UCSD-AML1 (cell line): ENCODE results near the gene DYRK3.

ENCODE experiments used
- DNase-seq: peaks from one replicate; lab custom pipeline; 2025; ENCODE audit not compliant: unreplicated experiment; lab: John Stamatoyannopoulos, UW

The DYRK3 gene

DNA sequence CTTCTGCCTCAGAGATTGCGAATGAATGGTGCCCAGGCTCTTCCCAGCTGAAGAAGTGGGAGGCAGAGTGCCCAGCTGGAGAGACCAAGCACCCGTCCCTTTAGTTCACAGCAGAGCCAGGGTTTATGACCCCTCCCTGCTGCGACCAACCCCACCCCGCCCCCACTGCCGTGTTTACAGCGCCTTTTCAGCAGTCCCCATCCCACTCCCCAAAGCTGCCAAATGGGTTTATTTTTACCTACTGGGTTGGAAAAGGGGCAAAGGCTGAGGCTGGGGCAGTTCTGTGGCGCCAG, 23.6 kb downstream of the DYRK3 start:
- no peak for DNase-seq

DNA sequence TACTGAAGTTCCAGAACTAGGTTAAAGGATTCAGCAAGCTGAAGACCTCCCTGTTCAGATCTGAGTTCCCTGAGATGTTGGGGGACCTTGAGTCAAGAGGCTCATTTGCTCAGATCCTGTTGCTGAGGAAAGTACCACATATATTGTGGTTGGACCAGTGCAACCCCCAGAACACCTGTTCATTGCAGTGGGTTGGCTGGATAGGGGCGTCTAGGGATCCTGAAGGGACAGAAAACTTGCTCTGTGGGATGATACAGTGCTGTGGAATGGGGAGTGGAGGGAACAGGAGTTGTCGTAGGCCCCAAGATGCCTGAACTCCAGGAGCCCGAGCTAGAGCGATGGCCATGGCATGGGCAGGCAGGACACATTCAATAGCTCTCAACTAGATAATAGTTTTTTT, 24.8 kb downstream of the DYRK3 start:
- no peak for DNase-seq

DNA sequence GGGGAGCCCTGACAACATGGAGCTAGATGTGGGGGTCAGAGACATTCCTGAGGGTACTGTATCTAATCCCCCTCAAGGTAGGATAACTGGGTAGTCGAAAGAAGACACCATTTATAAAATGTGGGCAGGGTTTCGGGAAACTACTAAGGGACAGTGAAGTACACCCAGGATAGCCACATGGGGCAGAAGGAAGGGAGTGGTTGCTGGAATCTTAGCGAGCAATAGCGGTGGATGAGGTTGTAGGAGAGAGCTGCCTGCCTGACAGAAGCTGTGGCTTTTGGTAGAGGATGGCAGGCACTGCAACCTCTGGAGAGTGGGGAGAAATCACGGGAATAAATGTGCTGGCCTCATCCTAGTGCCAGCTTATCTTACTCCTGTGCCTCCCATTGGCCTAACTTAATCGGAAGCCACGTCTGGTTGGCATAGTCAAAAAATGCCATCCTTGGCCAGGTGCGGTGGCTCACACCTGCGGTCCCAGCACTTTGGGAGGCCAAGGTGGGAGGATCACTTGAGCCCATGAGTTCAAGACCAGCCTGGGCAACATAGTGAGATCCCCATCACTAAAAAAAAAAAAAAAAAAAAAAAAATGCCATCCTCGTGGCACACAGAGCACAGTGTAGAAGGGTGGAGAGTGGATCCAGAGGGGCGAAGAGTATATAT, 26.0 kb downstream of the DYRK3 start:
- DNase-seq, result no peak

DNA sequence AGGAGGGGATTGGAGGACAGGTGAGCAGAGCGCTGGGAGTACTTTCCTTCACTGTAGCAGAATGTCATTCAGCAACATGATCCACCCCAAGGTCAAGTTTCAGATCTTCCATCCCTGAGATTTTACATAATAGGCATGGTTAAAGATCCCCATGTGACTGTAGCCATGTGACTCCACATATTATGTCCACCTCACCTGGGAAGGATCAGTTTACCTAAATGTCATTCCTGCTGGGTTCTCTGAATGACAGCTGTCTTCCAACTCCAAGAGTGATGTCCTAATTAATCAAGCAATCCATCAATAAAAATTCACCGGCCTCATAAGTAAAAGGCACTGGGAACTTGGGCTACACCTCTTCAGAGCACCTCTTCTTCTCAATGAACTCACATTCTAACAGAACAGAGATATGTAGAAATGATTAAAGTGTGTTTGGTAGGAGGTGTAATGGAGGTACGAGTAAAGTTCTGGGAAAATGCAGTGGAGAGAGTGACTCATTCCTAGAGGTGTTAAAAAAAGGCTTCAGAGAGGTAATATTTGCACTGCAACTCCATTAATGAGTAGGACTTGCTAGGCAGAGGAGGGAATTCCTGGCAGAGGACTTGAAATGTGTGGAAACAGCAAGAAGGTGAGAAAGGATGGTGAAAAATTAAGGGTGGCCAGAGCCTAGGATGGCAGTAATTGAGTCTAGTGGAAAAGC, 27.2 kb downstream of the DYRK3 start:
- no peak for DNase-seq

DNA sequence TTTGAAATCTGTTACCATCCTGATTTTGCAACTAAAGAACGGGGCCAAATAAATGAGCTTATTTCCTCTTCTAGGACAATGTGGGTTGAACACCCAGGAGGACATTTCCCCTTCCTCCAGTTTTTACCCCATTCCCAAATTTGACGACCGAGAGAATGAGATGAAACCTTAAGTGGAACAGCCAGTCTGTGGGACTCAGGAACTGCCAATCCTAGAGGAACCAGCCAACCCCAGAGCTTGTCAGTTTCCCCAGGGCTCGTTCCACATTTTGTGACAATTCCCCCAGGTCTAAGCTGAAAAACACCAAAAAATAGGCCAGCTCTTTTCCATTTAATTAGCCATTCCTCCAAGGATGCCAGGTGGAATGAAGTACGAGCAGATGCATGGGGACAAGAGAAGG, 28.0 kb downstream of the DYRK3 start:
- DNase-seq, result no peak

DNA sequence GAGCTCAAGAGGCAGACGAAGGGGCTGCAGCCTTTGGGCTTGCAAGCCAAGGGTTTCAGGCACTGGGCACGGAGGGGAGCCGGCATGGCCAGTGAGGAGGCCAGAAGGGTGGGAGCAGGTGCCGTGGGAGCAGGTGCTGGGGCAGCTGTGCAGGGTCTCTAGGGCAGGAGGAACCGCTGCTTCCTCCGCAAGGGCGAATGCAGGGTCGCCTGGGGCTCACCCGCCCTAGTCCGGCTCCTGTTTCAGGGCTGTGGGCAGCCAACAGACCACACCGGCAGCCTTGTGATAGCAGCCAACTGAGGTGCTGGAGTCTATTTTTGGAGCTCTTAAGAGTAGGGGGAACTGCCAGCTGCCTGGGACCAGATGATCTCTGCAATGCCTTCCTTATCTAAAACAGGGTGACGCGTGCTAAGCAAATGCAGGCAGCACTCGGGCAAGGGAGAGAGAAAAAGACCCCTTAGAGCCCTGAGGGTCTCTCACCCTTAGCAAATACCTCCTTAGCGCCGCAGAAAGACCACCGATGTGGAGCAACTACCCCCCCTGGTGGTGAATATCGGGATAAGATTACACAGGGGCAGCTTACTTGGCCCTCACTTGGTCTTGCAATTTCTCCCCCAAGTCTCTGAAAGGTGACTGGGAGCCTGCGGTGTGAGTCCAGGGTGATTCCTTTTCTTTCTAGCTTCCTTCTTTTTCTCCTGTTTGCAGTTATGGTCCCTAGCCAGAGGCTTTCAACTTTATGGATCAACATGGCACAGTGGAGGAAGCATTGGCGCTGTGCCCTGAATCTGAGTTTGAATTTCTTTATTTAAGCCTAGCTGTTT, 28.7 kb downstream of the DYRK3 start:
- peak; percentile 65 for DNase-seq

DNA sequence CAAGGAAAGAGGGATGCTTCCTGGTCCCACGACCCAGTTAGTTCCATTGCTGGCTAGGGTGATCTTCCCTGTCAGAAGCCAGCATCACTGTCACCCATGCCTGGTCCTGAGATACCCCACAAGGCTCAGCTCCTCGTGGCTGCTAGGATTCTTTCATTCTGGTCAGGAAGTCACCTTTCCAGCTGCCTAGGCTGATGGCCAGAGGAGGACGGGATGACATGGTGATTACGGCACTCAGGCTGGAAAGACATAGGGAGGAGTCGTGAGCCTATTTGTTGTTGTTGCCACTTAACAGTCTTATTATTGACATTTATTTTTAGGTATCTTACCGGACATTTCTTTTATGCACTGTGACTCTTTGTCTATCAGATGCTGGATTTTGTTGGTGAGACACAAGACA, 29.4 kb downstream of the DYRK3 start:
- no peak for DNase-seq

DNA sequence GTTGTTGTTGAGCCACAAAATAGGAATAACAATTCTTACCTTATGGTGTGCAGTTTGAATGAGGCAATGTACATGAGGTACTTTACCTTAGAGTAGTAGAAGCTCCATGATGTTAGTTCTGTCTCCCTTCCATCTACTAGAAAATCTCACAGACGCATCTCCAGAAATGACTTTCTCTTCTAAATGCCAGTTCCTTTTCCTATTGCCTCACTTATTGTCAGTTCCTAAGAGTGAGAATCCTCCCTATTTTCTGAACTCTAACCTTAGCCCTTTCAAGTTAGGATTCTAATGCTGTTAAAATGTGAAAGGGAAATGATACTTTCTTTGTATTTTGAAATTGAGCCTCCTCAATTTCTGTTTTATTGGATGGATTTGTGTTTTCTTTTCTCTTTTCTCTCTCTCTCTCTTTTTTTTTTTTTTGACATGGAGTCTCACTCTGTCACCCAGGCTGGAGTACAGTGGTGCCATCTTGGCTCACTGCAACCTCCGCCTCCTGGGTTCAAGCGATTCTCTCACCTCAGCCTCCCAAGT, 30.8 kb downstream of the DYRK3 start:
- DNase-seq, result no peak

DNA sequence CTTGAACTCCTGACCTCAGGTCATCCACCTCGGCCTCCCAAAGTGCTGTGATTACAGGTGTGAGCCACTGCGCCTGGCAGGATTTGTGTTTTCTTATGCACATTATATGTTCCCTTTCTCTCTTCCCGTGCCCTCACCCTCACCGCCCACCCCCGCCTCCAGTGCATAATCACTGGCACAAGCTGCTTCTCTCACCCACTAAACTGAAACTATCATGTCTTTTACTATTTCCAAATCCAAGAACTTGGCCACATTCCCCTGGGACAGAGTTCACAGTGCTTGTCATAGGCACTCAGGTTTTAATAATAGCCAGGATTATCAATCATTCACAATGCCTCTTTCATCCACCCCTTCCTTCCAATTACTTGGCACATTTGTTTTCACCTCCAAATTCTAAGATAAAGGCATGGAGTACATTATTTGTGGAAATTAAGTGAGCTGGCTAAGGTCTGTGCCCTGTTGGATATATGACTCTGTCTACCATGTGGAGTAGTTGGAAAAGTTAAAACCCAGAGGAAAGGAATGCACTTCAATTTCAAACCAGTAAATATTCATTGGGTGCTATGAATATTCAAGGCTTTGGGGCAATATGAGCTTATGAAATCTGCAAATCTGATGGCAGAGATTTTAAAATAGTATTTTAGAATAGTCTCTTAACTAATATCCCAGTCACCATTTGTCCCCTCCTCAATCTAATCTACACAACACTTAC, 31.8 kb downstream of the DYRK3 start:
- no peak for DNase-seq

DNA sequence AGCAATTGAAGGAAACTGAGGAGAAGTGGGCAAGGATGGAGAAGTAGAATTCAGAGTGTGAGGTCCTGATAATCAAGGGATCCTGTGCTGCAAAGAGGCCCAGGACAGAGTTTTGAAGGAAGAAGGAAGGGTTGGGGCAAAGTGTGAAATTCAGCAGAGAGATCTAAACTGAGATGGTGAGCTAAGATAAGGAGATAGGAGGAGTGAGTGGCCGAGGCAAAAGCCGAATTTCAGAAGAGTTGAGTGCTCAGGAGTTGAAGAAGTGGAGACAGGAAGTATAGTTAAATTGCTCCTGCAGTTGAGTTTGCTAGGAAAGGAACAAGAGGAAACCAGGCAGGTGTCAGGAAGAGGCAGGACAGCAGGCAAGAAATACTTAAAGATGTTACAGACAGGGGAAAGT, 33.0 kb downstream of the DYRK3 start:
- DNase-seq, result no peak

DNA sequence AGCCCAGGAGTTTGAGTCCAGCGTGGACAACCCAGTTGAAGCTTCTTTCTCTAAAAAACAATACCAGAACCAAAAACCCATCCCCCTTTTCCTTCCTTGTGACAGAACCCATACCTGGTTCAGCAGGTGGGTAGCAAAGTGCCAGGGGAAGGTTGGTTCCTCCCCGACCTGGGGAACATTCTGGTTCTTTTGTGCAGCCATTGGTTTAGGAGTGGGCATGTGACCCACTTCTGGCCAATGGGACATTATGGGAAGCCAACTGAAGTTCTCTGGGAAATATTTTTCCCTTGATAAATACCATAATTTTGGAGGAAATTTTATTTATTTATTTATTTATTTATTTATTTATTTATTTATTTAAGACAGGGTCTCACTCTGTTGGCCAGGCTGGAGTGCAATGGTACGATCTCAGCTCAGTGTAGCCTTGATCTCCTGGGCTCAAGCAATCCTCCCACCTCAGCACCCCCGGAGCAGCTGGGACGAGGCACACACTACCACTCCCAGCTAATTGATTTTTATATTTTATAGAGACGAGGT, 33.6 kb downstream of the DYRK3 start:
- no peak for DNase-seq

DNA sequence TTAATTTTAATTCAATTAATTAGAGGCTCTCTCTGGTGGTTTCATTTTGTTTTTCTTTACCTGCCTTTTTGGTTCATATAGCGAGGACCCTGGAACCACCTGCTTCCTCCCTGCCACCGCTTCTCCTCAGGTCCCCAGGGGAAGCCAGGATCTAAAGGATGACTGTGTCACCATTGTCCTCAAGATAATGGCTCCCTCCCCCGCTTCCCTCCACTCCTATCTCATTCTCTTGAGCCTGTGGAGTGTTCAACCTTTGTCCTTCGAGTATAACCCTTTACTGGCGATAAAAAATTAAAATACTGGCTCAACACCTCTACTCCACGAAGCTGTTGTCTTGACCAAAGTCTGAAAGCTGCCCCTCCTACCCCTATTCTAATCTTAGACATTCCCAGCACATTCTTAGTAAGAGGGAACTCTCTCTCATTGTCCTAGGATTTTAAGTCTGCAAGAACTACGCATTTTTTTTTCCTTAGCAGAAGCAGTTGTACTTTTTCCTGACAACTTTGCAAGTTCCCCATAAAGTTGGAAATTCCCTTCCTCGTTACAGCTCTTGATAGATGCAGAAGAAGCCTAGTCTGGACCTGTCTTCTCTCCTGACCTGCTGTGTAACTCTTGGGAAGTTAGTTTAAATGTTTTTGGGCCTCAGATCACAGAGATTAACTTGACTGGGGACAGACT, 36.8 kb downstream of the DYRK3 start:
- DNase-seq, result no peak

DNA sequence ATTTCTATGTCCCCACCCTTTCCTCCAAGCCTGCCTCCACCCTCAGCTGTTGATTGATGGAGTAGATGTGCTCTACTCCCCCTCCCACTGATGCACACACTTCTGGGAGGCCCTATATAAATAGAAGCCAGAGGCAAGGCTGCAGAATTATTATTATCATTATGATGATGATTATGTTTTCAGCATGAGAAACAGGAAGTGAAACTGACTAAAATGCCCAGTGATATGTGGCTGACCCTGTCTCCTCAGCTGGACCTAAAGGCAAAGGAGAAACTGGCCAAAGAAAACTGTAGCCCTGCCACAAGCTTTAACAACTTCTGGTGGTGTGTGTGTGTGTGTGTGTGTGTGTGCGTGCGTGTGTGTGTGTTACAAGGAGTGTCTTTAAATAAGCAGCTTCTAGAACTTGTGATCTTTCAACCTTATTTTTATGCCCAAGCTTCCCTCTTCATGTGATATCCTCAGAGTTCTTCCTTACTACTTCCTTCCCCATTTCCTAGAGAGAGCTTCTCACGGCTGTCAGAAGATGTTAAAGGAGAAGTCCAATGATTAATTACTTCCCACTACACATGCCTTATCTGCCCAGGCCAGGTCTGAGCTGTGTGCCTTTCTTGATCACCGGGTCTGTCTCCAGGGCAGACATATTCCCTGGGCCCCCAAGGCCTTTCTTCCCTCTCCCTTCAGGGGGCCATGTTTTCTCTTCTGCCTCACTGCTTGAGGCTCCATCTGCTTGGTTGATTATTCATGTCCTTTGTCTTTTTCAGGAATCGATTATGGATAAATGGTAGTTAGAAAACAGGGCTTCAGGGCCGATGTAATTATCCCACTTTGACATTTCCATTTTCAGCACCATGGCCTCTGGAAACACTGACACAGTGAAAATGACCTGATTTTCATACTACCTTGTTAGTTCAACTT, 37.8 kb downstream of the DYRK3 start:
- peak; percentile 77 for DNase-seq

DNA sequence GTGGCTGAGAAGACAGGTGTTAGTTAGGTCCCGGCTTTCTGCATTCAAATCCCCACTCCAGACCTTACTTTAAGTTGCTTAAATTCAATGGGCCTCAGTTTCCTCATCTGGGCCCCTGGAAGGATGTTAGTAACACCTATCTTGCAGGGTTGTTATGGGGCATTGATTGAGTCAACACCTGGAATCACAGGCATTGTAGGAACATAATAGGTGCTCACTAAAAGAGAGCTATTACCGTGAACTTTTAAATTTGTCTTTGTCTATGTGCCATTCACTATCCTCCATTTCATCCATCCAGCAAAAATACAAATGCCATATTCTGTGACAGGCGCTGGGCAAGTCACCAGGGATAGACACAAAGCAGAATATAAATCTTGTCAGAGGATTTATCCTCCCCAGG, 38.9 kb downstream of the DYRK3 start:
- no peak for DNase-seq

DNA sequence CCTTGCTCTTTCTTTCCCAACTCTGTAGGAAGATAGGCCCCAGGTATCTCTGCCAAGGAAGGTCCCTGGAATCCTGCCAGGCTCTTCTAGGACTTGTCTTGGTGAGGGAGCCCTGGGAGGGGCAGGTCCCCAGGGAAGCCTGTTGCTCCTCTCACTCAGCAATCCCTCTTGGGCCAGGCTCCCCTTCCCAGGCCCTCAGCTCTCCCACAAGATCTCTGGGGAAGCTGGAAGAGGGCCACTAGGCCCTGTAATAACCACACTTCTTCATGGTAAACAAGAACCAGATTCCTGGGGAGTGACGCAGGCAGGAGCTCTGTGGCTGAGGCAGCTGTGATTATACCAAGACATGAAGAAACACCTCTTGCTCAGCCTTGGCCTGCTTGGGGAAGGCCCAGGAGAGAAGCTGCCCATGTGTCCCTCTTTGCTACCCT, 39.4 kb downstream of the DYRK3 start:
- DNase-seq, result no peak

DNA sequence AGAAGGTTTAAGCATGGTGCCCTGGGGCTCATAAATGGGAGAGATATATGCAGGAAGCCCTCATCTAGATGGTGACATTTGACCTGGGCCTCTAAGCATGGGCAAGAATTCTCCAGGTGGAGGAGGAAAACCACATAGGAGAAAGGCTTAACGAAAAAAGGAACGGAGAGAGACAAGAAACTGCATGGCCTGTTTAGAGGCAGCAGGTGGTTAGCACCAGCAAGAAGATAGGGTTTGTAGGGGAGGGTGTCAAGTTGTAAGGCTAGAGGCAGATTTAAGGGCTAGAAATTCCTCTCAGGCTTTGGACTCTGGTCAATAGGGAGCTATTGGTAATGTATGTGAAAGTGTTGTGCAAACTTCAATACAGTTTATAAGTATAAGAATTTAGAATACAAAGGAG, 41.2 kb downstream of the DYRK3 start:
- no peak for DNase-seq

DNA sequence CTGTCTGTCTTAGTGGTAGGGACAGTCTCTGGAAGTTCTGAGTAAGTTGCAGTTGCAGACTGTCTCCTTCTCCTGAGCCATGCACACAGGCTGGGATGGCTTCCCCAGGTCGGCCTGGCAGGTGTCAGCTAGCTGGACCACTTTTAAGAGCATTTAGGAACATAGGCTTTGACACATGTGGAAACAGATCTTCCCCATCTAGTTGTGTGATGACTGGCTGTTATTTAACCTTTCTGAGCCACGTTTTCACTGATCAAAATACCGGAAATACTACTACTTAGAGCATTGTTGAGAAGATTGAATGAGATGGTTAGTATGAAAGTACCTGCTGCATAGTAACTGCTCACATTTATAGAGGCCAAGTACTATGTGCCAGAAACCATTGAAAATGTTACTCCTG, 43.2 kb downstream of the DYRK3 start:
- DNase-seq, result no peak

DNA sequence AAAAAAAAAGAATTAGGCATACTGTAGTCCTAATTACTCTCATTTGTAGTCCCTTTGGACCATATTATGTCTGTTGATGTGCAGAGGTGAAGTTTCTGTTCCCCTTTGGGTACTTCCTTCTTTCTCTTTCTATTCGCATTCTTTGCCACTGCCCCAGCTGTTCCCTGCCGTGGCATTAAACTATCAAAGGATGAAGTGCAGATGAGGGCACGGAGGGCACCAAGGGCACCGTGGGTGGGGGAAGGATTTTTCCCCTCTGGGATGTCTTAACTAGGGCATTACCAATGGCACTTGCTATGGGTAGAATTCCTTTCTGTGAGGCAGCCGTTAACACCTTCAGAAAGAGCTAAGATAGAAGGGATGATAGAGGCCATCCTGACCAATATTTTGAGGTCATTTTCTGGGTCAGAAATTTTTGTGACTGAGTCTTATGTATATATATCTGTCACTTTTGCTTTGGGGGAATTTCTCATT, 44.4 kb downstream of the DYRK3 start:
- DNase-seq, result no peak

DNA sequence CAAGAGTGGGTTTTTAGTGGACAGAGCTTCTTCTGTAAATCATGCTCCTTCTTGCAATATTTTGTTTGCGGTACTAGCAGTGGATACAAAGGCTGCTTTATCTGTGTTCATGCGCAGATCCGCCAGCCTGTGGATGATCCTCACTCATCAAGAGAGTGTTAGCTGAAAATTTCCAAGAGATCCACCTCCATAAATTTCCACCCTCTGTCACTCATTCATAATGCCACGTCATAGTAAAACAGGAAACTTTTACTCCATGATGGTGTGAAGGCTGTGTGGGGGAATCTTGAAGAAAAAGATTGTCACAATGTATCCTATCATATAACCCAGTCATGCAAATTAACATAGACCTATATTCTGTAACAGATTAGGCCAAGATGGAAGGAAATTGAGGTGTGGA, 44.9 kb downstream of the DYRK3 start:
- no peak for DNase-seq
